Activated CD8-positive, alpha-beta memory T cell treated with anti-CD3 and anti-CD28 coated beads, Interleukin-2, amount 50 U/mL, for 24 hours (primary cell): ENCODE measurements around the gene CIDEC.
"Not testable (repeated sequence)": the region's sequence is repeated elsewhere in the genome, so short reads cannot be mapped to it uniquely, and the experiment has no call there.

ENCODE experiments used
- DNase-seq: peaks from one replicate; pipeline ENCODE4 v3.0.0-alpha.2; 2020; ENCODE audit errors: extremely low read depth

CIDEC gene

DNA sequence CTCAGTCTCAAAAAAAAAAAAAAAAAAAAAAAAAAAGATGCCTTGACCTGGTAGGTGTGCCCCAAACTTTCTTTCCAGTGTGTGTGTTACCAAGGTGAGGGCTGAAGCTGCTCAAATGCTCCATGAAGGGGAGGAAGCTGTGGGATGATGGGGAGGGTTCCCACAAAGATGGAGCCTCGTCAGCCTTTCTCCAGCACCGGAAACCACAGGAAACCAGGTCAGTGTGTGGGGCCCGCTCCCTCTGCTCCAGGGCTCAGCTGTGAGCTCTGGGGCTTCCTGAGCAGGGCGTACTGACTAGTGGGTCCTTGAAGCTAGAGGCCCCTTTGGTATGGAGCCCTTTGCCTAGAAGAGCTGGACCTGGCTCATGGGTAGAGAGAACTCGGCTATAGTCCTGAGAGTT is 21.9 kb upstream of the CIDEC start:
- no peak for DNase-seq

DNA sequence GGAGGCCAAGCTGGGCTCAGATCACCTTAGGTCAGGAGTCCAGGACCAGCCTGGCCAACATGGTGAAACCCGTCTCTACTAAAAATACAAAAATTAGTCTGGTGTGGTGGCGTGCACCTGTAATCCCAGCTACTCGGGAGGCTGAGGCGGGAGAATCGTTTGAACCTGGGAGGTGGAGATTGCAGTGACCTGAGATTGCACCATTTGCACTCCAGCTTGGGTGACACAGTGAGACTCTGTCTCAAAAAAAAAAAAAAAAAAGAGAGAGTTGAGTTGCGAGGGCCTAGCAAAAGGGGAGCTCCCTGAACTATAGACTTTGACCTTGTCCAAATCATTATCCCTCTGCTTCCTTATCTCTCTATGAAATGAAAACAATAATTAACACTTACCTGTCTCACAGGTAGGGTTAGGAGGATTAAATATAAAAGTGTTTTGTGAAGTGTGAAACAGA is 20.9 kb upstream of the CIDEC start:
- DNase-seq = not testable (repeated sequence)

DNA sequence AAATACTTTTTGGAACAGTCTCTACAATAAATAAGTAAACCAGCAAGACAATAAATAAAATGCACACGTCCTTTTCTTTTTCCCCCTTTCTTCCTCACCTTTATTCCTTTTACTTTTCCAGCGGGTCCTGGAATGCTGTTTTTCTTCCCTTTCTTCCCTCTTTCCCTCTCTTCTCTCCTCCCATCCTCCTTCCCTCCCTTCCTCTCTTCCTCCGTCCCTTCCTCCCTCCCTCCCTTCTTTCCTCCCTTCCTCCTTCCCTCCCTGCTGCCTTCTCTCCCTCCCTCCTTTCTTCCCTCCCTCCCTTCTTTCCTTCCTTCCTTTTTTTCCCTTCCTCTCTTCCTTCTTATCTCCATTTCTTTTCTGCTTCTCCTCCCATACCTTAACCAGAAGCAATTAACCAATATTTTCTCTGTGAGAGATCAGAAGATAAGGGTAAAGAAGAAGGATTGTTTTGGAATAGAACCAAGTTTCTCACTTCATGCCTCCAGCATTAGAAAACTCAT is 19.3 kb upstream of the CIDEC start:
- DNase-seq = no peak

DNA sequence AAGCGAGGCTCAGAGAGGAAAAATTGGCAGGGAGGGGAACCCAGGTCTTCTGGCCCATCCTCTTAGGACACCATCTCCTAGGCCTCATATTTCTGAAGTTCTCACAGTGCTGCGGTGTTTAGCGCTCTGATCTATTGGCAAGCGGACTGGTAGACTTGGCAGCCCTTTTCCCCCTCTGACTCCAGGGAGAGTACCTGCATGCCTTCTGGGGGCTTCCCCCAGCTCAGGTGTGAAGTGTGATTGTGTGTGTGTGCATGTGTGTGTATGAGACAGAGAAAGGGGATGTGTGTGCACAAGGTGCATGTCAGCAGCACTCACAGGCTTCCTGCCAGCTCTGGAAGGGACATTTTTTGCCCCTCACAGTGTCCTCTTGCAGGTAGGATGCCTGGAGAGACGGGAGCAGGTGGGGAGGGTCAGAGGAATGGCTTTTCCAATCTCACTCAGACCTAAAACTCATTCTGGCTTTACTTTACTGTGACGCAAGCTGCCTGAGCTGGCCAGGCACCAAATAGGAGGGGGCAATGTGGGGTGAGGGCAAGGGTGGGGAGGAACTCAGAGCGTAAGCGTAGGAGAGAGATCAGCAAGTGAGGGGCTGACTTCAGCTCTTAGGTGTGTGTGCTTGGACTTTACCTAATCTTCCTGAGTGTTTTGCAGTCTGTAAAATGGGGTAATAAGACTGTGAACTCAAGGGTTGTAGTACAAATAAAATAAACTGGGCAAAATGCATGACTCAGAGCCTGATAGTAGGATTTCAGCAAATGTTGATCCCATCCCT is 18.6 kb upstream of the CIDEC start:
- DNase-seq = no peak

DNA sequence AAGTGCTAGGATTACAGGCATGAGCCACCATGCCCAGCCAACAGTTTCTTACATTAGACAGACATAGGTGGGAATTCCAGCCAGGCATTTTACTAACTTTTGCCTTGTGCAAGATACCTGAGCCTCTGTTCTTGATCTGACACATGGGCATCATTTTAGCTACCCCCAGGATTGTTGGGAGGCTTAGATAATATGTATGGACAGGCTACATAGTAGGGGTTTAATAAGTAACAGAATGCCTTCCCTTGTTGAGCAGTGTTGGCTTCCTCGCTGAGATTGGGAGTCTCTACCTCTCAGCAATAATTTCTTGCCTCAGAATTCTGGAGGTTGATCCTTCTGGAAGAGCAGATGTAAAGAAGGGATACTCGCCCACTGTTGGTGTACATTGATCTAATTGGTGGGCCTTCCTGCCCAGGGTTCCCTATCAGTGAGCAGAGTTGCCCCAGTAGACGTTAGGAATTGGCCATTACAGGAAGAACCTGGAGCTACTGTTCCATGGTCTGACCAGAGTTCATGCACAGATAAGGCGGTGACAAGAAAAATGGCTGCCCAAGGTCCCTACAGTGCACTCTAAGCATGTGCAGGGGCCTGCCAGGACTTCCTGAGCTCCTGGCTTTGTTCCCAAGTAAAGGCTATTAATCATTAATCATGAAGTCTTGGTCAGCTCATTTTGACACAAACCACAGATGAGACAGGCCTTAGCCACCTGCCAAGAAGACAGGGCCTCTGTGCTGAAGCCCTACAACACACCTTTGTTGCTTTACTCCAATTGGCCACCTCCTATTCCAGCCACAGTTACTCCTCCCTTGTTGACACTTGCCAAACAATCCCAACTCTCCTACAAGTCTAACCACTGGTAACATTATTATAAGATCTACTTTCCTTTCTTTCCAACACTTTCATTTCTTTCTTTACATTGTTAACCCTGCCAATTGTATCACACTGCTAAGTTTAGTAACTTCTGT is 17.6 kb upstream of the CIDEC start:
- DNase-seq = no peak

DNA sequence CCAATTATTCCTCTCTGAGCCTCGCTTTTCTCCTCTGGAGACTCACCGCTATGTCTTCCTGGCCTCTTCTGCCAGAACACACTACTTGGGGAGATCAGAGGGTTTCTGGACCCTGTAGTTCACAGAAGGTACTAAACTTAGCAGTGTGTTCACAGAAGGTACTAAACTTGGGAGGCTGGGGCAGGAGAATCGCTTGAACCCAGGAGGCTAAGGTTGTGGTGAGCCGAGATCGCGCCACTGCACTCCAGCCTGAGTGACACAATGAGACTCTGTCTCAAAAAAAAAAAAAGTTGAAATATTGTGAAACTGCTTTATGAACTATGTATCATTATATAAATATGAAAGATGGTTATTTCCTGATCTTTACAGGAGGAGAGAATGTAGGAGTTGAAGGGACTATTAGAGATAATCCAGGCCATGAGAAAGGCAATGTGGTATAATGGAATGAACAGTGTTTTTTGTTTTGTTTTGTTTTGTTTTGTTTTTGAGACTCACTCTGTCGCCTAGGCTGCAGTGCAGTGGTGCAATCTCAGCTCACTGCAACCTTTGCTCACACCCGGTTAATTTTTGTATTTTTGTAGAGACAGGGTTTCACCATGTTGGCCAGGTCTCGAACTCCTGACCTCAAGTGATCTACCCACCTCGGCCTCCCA is 16.8 kb upstream of the CIDEC start:
- DNase-seq = not testable (repeated sequence)

DNA sequence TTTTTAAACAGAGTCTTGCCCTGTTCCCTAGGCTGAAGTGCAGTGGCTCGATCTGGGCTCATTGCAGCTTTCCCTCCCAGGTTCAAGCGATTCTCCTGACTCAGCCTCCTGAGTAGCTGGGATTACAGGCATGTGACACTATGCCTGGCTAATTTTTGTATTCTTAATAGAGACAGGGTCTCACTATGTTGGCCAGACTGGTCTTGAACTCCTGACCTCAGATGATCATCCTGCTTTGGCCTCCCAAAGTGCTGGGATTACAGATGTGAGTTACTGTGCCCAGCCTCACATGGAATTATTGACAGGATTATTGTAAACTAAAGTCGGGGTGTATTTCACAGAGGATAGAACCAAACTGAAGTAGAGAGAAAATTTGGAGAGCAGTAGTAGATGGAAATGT is 15.7 kb upstream of the CIDEC start:
- DNase-seq = not testable (repeated sequence)

DNA sequence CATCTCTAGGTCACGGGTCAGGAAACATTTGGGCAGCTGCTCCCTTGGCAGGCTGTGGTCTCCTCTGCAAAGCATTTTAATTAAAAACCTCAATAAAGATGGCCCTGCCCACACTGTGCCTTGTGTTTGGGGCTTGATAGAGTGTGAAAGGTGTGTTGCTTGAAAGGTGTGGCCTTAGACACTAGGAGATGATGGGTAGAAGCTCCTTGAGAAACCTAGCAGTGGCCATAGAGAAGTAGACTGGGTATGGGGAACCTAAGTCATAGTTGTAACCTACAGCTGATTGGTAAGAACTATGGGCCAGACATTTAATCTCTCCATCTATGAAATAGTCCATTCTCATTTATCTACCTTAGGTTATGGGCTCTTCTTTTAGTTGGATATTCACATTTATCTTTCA is 13.7 kb upstream of the CIDEC start:
- no peak for DNase-seq

DNA sequence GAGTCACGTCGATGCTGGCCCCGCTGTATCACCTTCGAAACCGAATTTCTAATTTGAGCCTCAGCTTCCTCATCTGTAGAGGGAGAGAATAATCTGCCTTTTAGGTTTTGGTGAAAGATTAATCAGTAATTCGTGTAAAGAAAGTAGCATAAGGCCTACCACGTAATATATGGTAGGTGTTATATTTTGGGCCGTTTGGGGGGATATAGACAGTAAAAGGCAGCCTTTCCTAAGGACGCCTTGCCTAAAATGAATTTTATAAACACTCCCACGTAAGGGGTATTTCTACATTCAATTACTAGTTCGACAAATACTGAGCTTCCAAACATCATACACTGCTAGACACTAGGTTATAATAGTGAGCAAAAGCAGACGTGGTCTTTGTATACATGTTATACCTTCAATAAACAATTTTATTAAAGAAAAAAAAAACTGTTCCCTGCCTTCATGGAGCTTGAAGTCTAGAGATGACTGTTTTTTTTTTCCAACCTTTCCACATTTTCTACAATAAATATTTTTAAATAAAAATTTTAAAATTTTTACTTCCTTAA is 11.1 kb upstream of the CIDEC start:
- DNase-seq = no peak

DNA sequence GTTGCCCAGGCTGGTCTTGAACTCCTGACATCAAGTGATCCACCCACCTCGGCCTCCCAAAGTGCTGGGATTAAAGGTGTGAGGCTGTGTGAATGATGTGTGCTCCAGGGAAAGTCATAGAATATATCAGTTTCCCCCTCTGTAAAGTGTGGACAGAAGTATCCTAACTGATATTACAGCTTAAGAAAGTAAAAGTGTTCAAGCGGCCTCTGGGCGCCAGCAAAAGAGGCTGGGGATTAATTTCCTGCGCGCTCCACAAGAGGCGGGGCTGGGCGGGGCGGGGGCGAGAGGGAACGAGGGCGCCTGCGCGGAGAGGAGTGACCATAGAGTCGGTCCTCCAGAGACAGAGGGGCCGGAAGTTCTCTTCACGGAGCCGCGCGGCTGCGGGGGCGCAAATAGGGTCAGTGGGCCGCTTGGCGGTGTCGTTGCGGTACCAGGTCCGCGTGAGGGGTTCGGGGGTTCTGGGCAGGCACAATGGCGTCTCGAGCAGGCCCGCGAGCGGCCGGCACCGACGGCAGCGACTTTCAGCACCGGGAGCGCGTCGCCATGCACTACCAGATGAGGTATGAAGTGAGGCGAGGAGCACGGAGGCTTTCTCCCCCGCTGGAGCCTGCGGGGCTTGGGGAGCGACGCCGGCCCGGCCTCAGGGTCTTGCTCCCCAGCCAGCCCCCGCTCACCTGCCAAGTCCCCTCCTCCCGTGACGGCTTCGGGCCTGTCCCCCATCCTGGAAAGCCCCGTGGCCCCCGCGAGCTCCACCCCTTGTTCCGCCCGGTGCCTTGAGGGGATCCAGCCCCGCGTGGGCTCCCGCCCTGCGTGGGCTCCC is 10.4 kb upstream of the CIDEC start, which contains the start of gene JAGN1:
Gene JAGN1, plus strand, starts transcription at position 362 of the 823 bp plus-strand sequence. Its CDS starts 113 bp downstream, at position 475.
- DNase-seq = peak; percentile 79

DNA sequence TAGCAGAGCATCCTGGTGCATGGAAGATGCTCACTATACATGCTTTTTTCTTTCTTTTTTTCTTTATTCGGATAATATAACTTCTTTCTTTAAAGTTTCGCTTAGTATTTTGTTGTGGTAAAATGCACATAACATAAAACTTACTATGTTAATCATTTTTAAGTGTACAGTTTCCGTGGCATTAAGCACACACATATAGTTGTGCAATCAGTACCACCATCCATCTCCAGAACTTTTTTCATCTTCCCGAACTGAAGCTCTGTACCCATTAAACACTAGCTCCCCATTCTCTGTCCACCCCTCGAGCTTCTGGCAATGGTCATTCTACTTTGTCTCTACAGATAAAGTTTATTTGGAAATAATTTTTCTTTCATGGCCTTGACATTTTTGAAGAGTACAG is 9.4 kb upstream of the CIDEC start:
- DNase-seq = no peak

DNA sequence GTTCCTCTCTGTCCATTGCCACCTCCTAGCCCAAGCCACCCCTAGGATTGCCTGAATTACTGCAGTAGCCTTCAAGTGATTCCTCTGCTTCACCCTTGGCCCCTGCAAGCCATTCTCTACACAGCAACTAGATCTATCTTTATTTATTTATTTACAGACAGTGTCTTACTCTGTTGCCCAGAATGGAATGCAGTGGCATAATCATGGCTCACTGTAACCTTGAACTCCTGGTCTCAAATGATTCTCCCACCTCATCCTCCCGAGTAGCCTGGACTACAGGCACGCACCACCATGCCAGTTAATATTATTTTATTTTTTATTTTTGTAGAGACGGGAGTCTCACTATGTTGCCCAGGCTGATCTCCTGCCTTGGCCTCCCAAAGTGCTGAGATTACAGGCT is 8.5 kb upstream of the CIDEC start:
- no peak for DNase-seq

DNA sequence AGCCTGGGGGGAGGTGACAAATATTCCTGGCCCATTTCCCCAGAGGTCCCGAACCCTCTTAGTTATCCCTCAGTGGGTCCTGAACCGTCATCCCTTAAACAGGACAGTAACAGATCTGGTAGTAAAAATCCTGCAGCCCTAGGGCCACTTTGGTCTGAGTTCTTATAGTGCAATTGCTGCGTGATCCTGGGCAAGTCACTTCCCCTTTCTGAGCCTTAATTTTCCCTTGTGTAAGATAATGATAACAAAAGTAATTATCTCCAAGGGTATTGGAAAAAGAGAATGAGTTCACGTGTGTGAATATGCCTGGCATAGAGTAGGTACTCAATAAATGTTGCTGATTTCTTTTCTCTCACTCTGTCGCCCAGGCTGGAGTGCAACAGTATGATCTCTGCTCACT is 7.4 kb upstream of the CIDEC start:
- DNase-seq = no peak

DNA sequence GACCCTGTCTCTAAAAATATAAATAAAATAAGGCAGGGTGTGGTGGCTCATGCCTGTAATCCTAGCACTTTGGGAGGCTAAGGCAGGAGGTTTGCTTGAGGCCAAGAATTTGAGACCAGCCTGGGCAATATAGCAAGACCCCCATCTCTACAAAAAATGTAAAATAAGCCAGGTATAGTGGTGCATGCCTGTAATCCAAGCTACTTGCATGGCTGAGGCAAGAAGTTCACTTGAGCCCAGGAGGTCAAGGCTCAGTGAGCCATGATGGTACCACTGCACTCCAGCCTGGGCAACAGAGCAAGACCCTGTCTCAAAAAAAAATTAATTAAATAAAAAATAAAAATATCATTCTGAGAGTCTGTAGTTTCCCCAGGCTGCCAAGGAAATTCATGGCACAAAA is 6.3 kb upstream of the CIDEC start:
- DNase-seq = no peak

DNA sequence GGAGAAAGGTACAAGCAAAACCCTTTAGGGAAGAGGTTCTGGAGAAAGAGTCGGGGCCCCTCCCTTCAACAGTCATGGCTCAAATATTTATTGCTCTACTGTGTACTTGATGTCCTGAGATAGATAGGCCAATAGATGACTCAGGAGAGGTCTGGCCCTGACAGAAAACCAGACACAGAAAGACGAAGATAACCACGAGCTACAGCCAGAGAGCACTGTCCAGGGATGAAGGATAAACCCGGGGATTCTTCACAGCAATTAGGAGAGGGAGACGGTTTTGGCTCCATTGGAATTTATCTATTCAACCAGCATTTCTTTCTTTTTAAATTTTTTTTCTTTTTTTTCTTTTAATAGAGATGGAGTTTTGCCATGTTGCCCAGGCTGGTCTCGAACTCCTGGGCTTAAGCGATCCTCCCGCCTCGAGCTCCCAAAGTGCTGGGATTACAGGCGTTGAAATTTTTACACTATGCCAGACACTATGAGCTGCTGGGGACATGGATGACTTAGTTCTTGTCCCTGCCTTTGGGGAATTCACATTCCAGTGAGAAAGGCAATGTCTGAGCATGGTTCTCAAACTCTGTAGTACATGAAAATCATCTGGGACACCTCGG is 4.6 kb upstream of the CIDEC start:
- DNase-seq = no peak

DNA sequence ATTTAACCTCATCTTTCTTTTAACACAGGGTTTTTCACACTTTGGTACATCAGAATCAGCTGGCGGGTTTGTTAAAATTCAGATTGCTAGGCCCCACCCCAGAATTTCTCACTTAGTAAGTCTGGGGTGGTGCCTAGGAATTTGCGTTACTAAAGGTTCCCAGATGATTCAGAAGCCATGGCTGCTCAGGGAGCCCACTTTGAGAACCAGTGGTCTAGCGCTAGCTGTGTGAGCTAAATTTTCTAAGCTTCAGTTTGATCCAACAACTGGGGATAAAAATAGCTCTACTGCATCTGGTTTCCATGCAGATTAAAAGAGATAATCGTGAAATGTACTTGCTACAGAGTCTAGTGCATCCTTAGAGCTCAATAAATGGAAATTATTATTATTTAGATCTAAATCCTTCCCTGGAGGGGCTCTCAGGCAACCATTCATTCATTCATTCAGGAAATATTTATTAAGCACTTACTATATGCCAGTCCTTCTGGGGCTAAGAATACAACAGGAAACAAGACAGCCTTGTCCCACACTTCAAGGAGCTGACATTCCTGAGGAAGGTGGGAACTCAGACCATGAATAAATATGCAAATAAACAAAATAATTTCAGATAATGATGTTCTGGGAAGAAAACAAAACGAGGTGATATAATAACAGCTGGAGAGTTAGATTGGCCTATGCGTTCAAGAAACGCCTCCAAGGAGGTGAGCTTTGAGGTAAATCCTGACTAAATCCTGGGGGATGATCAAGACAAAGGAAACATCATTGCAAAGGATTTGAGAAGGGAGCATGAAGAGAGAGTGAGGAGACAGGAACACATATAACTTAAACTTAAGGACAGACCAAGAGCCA is 3.9 kb upstream of the CIDEC start:
- DNase-seq = no peak

DNA sequence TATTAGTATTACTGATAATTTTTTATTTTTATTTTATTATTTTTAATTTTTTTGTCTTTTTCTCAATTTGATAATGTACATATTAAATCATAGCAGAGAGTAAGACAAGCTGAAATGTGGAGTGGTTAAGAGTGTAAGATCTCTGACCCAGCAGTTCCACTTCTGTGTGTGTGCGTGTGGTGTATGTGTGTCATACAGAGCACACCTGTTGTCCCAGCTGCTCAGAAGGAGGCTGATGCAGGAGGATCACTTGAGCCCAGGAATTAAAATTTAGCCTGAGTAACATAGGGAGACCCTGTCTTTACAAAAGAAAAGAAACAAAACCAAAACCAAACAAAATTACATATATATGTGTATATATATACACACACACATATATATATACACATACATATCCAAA is 1.4 kb upstream of the CIDEC start:
- no peak for DNase-seq

DNA sequence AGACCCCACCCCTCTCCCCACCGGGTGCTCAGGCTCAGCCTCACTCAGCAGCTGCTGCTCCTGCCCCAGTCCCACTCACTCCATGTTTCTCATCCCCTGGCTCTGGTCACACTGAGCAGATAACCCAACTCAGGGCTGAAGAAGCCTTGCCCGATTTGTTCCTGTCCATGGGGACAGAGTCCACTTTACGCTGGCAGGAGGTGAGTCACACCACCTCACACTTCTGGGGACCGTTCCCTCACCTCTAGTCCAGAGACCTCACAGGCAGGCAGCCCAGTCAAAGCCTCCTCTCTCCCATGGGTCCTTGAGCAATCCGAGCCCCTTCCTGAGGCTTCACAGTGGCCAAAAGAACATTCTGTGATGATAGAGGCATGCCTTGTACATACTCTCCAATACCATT is 1.4 kb downstream of the CIDEC start:
- DNase-seq = no peak

DNA sequence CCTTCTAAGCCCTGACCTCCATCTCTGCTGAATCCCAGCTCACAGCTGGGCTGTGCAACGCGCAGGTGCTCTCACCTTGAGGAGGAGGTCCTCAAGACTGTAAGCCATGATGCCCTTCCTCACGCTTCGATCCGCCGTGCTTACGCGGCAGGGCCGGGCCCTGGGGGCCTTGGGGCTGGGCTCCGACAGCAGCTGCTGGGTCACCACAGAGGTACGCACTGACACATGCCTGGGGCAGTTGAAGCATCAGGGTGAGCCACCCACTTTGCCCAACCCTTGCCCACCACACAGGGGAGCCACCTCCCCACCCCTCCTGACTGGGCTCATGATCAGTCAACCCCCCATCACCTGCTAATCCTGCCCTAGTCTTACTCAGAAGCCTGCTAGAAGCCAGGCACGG is 3.1 kb downstream of the CIDEC start:
- no peak for DNase-seq
